BE2C (cell line): ENCODE results near the gene STXBP1.
A peak's percentile ranks its signal among the peaks of the same experiment; 100 is the strongest.

Source experiments
- DNase-seq: peaks from one replicate; pipeline ENCODE4 v3.0.0-alpha.2; 2020
- H3K27me3 ChIP-seq: fragments of 250-450 bp; sonication (Bioruptor Pico); 2 replicates; pipeline ENCODE4 v1.5.1; 2020; ENCODE audit warnings: mild to moderate bottlenecking
- H3K36me3 ChIP-seq: fragments of 250-450 bp; sonication (Bioruptor Pico); 2 replicates; pipeline ENCODE4 v1.5.1; 2020; ENCODE audit warnings: mild to moderate bottlenecking
- H3K4me1 ChIP-seq: fragments of 250-450 bp; sonication (Bioruptor Pico); 2 replicates; pipeline ENCODE4 v1.5.1; 2020
- H3K4me3 ChIP-seq: 2 replicates; pipeline ENCODE4 v1.5.1; 2011; ENCODE audit warnings: low read depth, low read length
- H3K9me3 ChIP-seq: fragments of 250-450 bp; sonication (Bioruptor Pico); 2 replicates; pipeline ENCODE4 v1.5.1; 2020
- CTCF ChIP-seq: IDR thresholded peaks from 2 replicates; pipeline ENCODE4 v1.5.1; 2012; ENCODE audit warnings: mild to moderate bottlenecking, low read depth, low read length

The STXBP1 gene

GRCh38 chr9:127697575-127697974, 85.5 kb downstream of the STXBP1 start:
- DNase-seq = no peak
- no peaks in the 10 kb centered on the region for H3K36me3 ChIP-seq
- peaks cover 11% of the 10 kb centered on the region; the same call in 1 of the 2 replicates for H3K4me1 ChIP-seq
- TF ChIP-seq CTCF = no peak
- H3K4me3 ChIP-seq = no peak overlapping the region
- no peaks in the 10 kb centered on the region for H3K27me3 ChIP-seq
- no peaks in the 10 kb centered on the region for H3K9me3 ChIP-seq

- no peaks in the 10 kb centered on the region for H3K27me3 ChIP-seq
- H3K4me3 ChIP-seq = no peak overlapping the region
- no peak for DNase-seq
- H3K4me1 ChIP-seq = peaks cover 11% of the 10 kb centered on the region; the same call in 1 of the 2 replicates
- no peak for TF ChIP-seq CTCF
- no peaks in the 10 kb centered on the region for H3K9me3 ChIP-seq
- no peaks in the 10 kb centered on the region for H3K36me3 ChIP-seq
Observed at GRCh38 chr9:127698386-127698785, 86.3 kb downstream of the STXBP1 start.

DNA sequence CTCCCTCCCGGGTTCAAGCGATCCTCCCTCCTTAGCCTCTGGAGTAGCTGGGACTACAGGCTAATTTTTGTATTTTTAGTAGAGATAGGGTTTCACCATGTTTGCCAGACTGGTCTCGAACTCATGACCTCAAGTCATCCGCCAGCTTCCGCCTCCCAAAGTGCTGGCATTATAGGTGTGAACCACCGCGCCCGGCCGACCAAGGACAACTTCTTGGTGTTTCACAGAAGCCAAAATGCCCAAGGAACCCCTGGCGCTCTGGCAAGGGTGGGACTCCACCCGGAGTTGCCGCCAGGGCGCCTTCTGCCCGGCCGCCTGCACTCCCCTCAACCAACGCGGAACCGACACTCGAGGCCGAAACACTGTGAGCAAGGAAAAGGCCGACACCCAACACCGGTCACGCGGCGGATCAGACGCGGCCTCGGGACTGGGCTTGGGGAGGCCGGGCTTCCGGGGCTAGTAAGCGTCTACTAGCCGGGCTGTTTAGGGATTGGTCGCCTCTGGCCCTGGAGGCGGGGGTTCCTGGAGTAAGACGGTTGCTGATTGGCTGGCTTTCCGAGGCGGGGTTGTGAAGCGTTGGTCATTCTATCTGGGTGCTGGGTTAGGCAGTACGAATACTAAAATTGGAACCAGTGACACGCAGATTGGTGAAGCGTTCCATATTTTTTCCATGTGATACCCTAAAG, 87.1 kb downstream of the STXBP1 start:
- peak overlapping the region; percentile 55 for H3K4me3 ChIP-seq
- DNase-seq = peak; percentile 96

GRCh38 chr9:127700140-127700539, 88.1 kb downstream of the STXBP1 start:
- no peak for DNase-seq
- TF ChIP-seq CTCF = no peak
- no peaks in the 10 kb centered on the region for H3K27me3 ChIP-seq

More for the DNA sequence above, 87.1 kb downstream of the STXBP1 start:
- TF ChIP-seq CTCF = 0 out of 2 replicates have a peak, but pooled peaks have one; percentile 18
- no peaks in the 10 kb centered on the region for H3K27me3 ChIP-seq
- H3K4me1 ChIP-seq = peaks cover 11% of the 10 kb centered on the region; the same call in 1 of the 2 replicates
- H3K9me3 ChIP-seq = no peaks in the 10 kb centered on the region
- H3K36me3 ChIP-seq = no peaks in the 10 kb centered on the region

GRCh38 chr9:127700594-127701255, 88.6 kb downstream of the STXBP1 start:
- no peaks in the 10 kb centered on the region for H3K27me3 ChIP-seq
- no peak overlapping the region for H3K4me3 ChIP-seq
- H3K9me3 ChIP-seq = no peaks in the 10 kb centered on the region
- TF ChIP-seq CTCF = no peak
- H3K36me3 ChIP-seq = no peaks in the 10 kb centered on the region
- no peak for DNase-seq
- peaks cover 11% of the 10 kb centered on the region; the same call in 1 of the 2 replicates for H3K4me1 ChIP-seq

More at GRCh38 chr9:127700140-127700539, 88.1 kb downstream of the STXBP1 start:
- no peaks in the 10 kb centered on the region for H3K36me3 ChIP-seq
- H3K9me3 ChIP-seq = no peaks in the 10 kb centered on the region
- no peak overlapping the region for H3K4me3 ChIP-seq
- H3K4me1 ChIP-seq = peaks cover 11% of the 10 kb centered on the region; the same call in 1 of the 2 replicates
